K562 (cell line): Measurements from ENCODE around the gene FOXF2.

Source experiments
- CHD2 ChIP-seq: IDR thresholded peaks from 2 replicates; pipeline ENCODE4 v1.6.1; 2011; ENCODE audit warnings: low read depth, low read length
- CTCF ChIP-seq, 3 experiments: IDR thresholded peaks in 2 of 3; conservative IDR thresholded peaks in 1 of 3; 2 replicates each; pipeline ENCODE4 v1.5.1; 2011 to 2012; ENCODE audit warnings: low read length in 3 of 3, mild to moderate bottlenecking in 3 of 3, control low read depth in 2 of 3, improper control_type of control experiment in 1 of 3, inconsistent platforms in 1 of 3, low read depth in 1 of 3, mixed read lengths in 1 of 3, moderate library complexity in 1 of 3; ENCODE audit not compliant: insufficient read depth in 2 of 3
- IRF2 ChIP-seq: sonication (generic); formaldehyde crosslinking; IDR thresholded peaks from 2 replicates; pipeline ENCODE4 v1.8.1; 2022; ENCODE audit warnings: mild to moderate bottlenecking, missing genetic modification reagents
- JUND ChIP-seq, 2 experiments: IDR thresholded peaks; 2 replicates in 1 of 2; 3 replicates in 1 of 2; pipeline ENCODE4 v1.6.1; 2011; ENCODE audit warnings: borderline replicate concordance in 2 of 2, low read depth in 2 of 2, low read length in 2 of 2, improper control_type of control experiment in 1 of 2, missing biosample characterization in 1 of 2, missing genetic modification characterization in 1 of 2, missing genetic modification reagents in 1 of 2
- PREB ChIP-seq: sonication (generic); formaldehyde crosslinking; IDR thresholded peaks from 2 replicates; pipeline ENCODE4 v1.8.1; 2023; ENCODE audit warnings: mild to moderate bottlenecking, missing genetic modification reagents
- SP1 ChIP-seq: sonication (generic); formaldehyde crosslinking; IDR thresholded peaks from 2 replicates; pipeline ENCODE4 v1.8.1; 2022; ENCODE audit warnings: mild to moderate bottlenecking, missing genetic modification reagents
- SRF ChIP-seq, 2 experiments: fragments of 250-450, 450-650 bp in 1 of 2; sonication (Bioruptor Pico) in 1 of 2; sonication (generic) in 1 of 2; formaldehyde crosslinking; IDR thresholded peaks; 2 replicates each; pipeline versions ENCODE4 v1.5.0 to v1.5.1; 2020 to 2022; ENCODE audit warnings: mild to moderate bottlenecking in 1 of 2, missing genetic modification reagents in 1 of 2
- TRIM28 ChIP-seq: fragments of 450-650 bp; IDR thresholded peaks from 2 replicates; pipeline ENCODE4 v1.6.1; 2017

- no peak for TF ChIP-seq JUND (IDR thresholded peaks at IDR 0.05; ENCODE audit: borderline replicate concordance, low read depth, low read length)
- TF ChIP-seq JUND (tag; IDR thresholded peaks at IDR 0.05; ENCODE audit: borderline replicate concordance, low read depth, low read length): no peak
- TF ChIP-seq SP1: no peak
- TF ChIP-seq CHD2: no peak
- no peak for TF ChIP-seq IRF2 (CRISPR knock-in tag)
- TF ChIP-seq PREB: no peak
- no peak for TF ChIP-seq TRIM28
- TF ChIP-seq CTCF (IDR thresholded peaks at IDR 0.05 in 2 of 3, conservative IDR thresholded peaks at IDR 0.05 in 1 of 3; ENCODE audit: insufficient read depth in 2 of 3, low read depth in 1 of 3, low read length in 3 of 3): no peak
- TF ChIP-seq SRF (CRISPR knock-in tag; IDR thresholded peaks at IDR 0.05): no peak
Measured at GRCh38 chr6:1400126-1400850, 10.9 kb downstream of the FOXF2 start.
